ENCODE measurements around the gene SMIM5. TPM values are rescaled to one million over a fixed set of nuclear protein-coding genes. Genes with fewer than 3 reads are reported as not detected.

Gene SMIM5
- total RNA-seq, 2 donors from 2014 or later: 6.4 to 12.0 TPM

GRCh38 chr17:75615301-75615700 is 17.9 kb upstream of the SMIM5 start:
- no peak for DNase-seq (ENCODE audit: low spot score)
- Histone ChIP-seq H3K27ac (no peak overlapping the region), H3K4me1 (no peaks in the 10 kb centered on the region), H3K27me3 (no peaks in the 10 kb centered on the region), H3K36me3 (peaks cover 62% of the 10 kb centered on the region), H3K9me3 (no peaks in the 10 kb centered on the region), H3K4me3 (no peak overlapping the region)
- TF ChIP-seq CTCF (IDR thresholded peaks at IDR 0.05): no peak

- H3K36me3 ChIP-seq: peaks cover 73% of the 10 kb centered on the region
- no peak overlapping the region for H3K27ac ChIP-seq
- no peak for DNase-seq (ENCODE audit: low spot score)
- no peaks in the 10 kb centered on the region for H3K9me3 ChIP-seq
- H3K4me3 ChIP-seq: no peak overlapping the region
- no peak for TF ChIP-seq CTCF (IDR thresholded peaks at IDR 0.05)
- H3K4me1 ChIP-seq: no peaks in the 10 kb centered on the region
- H3K27me3 ChIP-seq: no peaks in the 10 kb centered on the region
Measured at GRCh38 chr17:75616521-75617122, 16.6 kb upstream of the SMIM5 start.

GRCh38 chr17:75617218-75617617 is 16.0 kb upstream of the SMIM5 start:
- H3K4me3 ChIP-seq: no peak overlapping the region
- H3K27ac ChIP-seq: no peak overlapping the region
- no peaks in the 10 kb centered on the region for H3K9me3 ChIP-seq
- no peaks in the 10 kb centered on the region for H3K4me1 ChIP-seq
- H3K36me3 ChIP-seq: peaks cover 73% of the 10 kb centered on the region
- TF ChIP-seq CTCF (IDR thresholded peaks at IDR 0.05): no peak
- no peak for DNase-seq (ENCODE audit: low spot score)
- no peaks in the 10 kb centered on the region for H3K27me3 ChIP-seq

- no peak for TF ChIP-seq CTCF (IDR thresholded peaks at IDR 0.05)
- DNase-seq (ENCODE audit: low spot score): no peak
- no peak overlapping the region for H3K27ac ChIP-seq
- no peaks in the 10 kb centered on the region for H3K4me1 ChIP-seq
- no peak overlapping the region for H3K4me3 ChIP-seq
- H3K9me3 ChIP-seq: no peaks in the 10 kb centered on the region
- peaks cover 72% of the 10 kb centered on the region for H3K36me3 ChIP-seq
- no peaks in the 10 kb centered on the region for H3K27me3 ChIP-seq
Measured at GRCh38 chr17:75617675-75618074, 15.6 kb upstream of the SMIM5 start.

GRCh38 chr17:75619506-75620431 is 13.5 kb upstream of the SMIM5 start:
- TF ChIP-seq CTCF (IDR thresholded peaks at IDR 0.05): peak in 1 of 2 donors; percentile 40
- Histone ChIP-seq H3K36me3 (peaks cover 59% of the 10 kb centered on the region), H3K4me3 (no peak overlapping the region), H3K27ac (no peak overlapping the region), H3K9me3 (no peaks in the 10 kb centered on the region), H3K27me3 (no peaks in the 10 kb centered on the region), H3K4me1 (no peaks in the 10 kb centered on the region)
- no peak for DNase-seq (ENCODE audit: low spot score)

Data from right atrium auricular region (tissue), 2 donors.